ENCODE results near the gene CIB2. TPM values are rescaled to one million over a fixed set of nuclear protein-coding genes. Genes with fewer than 3 reads are reported as not detected.

Gene CIB2
- total and polyA plus RNA-seq, 2 donors (not counting 1 experiment from before 2014, with no cell fraction given), result 0.97 to 3.2 TPM

DNA sequence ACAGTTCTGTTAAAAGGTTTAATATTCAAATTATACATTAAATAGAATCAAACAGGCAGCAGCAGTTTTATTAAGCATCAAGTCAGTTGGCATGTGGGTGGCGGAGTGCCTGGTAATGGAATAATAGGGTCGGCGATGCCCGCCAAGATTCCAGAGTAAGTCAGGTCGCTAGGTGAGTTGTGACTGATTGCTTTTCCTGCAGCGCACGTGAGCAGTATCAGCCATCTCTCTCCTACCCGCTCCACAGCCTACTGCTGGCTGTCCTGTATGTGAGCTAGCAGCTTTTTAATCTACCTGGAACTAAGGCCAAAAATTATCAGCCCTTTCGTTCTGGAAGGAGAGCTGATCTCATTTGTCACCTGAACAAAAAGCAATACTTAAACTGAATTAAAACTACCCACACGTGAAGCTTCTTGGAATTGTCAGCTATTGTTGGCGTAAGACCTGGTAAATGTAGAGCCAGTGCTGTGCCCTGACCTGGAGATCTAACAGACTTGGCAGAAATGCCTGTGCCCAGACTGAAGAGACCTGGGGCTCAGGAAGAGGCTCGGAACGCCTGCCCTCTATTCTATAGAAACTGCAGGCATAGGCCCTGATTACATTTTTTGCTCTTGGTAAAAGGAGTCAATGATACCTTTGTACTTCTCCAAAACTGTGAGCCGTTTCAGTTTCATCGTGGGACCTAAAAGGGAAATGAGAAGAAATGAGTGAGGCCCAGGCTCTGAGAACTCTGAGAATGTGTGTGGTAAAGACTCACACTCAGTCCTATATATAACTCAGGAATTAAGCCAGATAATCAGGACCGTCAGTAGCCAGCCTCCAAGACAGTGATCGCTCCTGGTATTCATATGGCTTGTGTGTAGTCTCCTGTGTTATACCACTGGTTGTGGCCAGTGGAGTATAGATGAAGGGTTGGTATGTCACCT, 39.9 kb upstream of the CIB2 start:
- Histone ChIP-seq H3K27ac (ENCODE audit: low read length in 2 of 2) (peak overlapping the region; percentile 50 to 70), H3K4me1 (ENCODE audit: control insufficient read depth in 2 of 2, insufficient read depth in 2 of 2, low read length in 2 of 2) (peaks cover 83 to 84% of the 10 kb centered on the region in 2 donors), H3K36me3 (replicated peaks in 1 of 2; ENCODE audit: control extremely low read depth in 1 of 2, control insufficient read depth in 1 of 2, extremely low read depth in 1 of 2, insufficient read depth in 2 of 2, low read length in 1 of 2) (peaks cover 3 to 9% of the 10 kb centered on the region in 2 experiments), H3K79me2 (ENCODE audit: control insufficient read depth, insufficient read depth, low read length) (no peaks in the 10 kb centered on the region), H3K27me3 (replicated peaks in 1 of 4; ENCODE audit: control extremely low read depth in 1 of 4, control insufficient read depth in 3 of 4, insufficient read depth in 4 of 4, low read length in 3 of 4) (no peaks in the 10 kb centered on the region), H3K9me3 (ENCODE audit: control extremely low read depth in 1 of 3, control insufficient read depth in 2 of 3, insufficient read depth in 1 of 3, low read length in 2 of 3) (peaks cover 0 to 13% (median 0%) of the 10 kb centered on the region in 3 donors), H3K4me3 (ENCODE audit: control extremely low read depth in 1 of 5, extremely low read depth in 1 of 5, insufficient read depth in 1 of 5, low read depth in 2 of 5, low read length in 4 of 5) (peak overlapping the region in 1 of 5 experiments; percentile 30), H3K4me2 (replicated peaks; ENCODE audit: low read depth, low read length, poor library complexity, severe bottlenecking) (peak overlapping the region; percentile 56), H4K20me1 (ENCODE audit: control insufficient read depth, insufficient read depth, low read length, poor library complexity, severe bottlenecking) (no peaks in the 10 kb centered on the region), H3K9ac (ENCODE audit: low read length) (peak overlapping the region; percentile 25), H2AFZ (ENCODE audit: insufficient read depth, low read depth, low read length, poor library complexity, severe bottlenecking) (no peak overlapping the region)
- Mint-ChIP-seq H3K27ac (peak overlapping the region; percentile 95), H3K9me3 (ENCODE audit: insufficient read depth) (no peaks in the 10 kb centered on the region), H3K4me3 (peak overlapping the region; percentile 81), H3K4me1 (peaks cover 87% of the 10 kb centered on the region), H3K27me3 (no peaks in the 10 kb centered on the region)
- 91% methylated on average over 6 of the region's 17 CpGs for WGBS (ENCODE audit: insufficient coverage)
- ChIA-PET POLR2A (interaction anchor here (1.2 kb wide), 1 partner anchor 22 kb away, joined by 3 read pairs; the partner anchor contains the start of gene IDH3A), CTCF (interaction anchor here (0.9 to 7.7 kb wide), 8 partner anchors 21 to 69 kb away, joined by 3 to 83 read pairs (median 5); partner anchors contain the start of gene CIB2)
- intact Hi-C loops (cut with micrococcal nuclease), result loop anchor here (1.0 to 2.0 kb wide), 3 partner anchors 22 to 177 kb away; partner anchors contain the start of genes CIB2 and IDH3A
- DNase-seq (peak; percentile 82), ATAC-seq (ENCODE audit: low read depth) (peak; percentile 72)
- no peak for TF ChIP-seq EZH2 (IDR thresholded peaks at IDR 0.05; ENCODE audit: borderline replicate concordance, insufficient read depth, low read depth, low read length, poor library complexity, severe bottlenecking)
- TF ChIP-seq, protein P1, sequence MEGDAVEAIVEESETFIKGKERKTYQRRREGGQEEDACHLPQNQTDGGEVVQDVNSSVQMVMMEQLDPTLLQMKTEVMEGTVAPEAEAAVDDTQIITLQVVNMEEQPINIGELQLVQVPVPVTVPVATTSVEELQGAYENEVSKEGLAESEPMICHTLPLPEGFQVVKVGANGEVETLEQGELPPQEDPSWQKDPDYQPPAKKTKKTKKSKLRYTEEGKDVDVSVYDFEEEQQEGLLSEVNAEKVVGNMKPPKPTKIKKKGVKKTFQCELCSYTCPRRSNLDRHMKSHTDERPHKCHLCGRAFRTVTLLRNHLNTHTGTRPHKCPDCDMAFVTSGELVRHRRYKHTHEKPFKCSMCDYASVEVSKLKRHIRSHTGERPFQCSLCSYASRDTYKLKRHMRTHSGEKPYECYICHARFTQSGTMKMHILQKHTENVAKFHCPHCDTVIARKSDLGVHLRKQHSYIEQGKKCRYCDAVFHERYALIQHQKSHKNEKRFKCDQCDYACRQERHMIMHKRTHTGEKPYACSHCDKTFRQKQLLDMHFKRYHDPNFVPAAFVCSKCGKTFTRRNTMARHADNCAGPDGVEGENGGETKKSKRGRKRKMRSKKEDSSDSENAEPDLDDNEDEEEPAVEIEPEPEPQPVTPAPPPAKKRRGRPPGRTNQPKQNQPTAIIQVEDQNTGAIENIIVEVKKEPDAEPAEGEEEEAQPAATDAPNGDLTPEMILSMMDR (IDR thresholded peaks at IDR 0.05), result no peak
